Prostate gland (tissue), 2 donors: ENCODE data around the gene EPB41L5.

Experiments
- POLR2AphosphoS5 ChIP-seq: sonication (generic); formaldehyde crosslinking; IDR thresholded peaks from one replicate; pipeline ENCODE4 v1.6.1; 2017; ENCODE audit warnings: antibody characterized with exemption
- TF ChIP-seq, protein P1 (sequence below), 4 experiments: fragments of 200-600 bp in 2 of 4; fragments of 450-650 bp in 2 of 4; sonication (generic) in 2 of 4; IDR thresholded peaks; 1 replicate in 3 of 4; 2 replicates in 1 of 4; pipeline ENCODE4 v1.5.1; 2016 to 2019; ENCODE audit warnings: antibody characterized with exemption in 4 of 4, mild to moderate bottlenecking in 2 of 4, moderate library complexity in 2 of 4

DNA sequence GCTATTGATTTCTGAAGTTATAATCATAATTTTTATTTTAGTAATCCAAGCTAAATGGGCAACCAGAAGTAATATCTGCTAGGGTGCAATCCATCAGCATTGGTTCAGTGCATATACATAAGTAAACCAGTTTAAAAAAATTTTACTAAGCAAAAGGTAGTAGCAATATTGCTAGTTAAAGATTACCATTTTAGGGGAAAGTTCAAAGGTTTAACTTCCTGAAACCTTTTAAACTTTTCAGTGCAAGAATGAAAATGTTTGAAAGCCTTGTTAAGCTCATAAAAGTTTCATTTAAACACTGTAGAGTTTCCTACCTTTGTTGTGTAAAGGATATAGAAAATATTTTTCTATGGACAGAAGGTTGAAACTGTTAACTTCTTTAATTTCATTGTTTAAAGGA lies 31.0 kb upstream of the EPB41L5 start:
- TF ChIP-seq, protein P1, sequence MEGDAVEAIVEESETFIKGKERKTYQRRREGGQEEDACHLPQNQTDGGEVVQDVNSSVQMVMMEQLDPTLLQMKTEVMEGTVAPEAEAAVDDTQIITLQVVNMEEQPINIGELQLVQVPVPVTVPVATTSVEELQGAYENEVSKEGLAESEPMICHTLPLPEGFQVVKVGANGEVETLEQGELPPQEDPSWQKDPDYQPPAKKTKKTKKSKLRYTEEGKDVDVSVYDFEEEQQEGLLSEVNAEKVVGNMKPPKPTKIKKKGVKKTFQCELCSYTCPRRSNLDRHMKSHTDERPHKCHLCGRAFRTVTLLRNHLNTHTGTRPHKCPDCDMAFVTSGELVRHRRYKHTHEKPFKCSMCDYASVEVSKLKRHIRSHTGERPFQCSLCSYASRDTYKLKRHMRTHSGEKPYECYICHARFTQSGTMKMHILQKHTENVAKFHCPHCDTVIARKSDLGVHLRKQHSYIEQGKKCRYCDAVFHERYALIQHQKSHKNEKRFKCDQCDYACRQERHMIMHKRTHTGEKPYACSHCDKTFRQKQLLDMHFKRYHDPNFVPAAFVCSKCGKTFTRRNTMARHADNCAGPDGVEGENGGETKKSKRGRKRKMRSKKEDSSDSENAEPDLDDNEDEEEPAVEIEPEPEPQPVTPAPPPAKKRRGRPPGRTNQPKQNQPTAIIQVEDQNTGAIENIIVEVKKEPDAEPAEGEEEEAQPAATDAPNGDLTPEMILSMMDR (IDR thresholded peaks at IDR 0.05) = no peak
- no peak for TF ChIP-seq POLR2AphosphoS5
